Ovary (tissue), 3 donors: ENCODE results near the gene SNAP47.

Experiments
- CTCF ChIP-seq, 3 donors: fragments of 450-650 bp in 2 of 3; fragments of 200-600 bp in 1 of 3; IDR thresholded peaks; one replicate each; pipeline versions ENCODE4 v1.5.1 to v1.8.0; 2016 to 2022; ENCODE audit warnings: antibody characterized with exemption in 3 of 3, mild to moderate bottlenecking in 1 of 3
- POLR2A ChIP-seq: fragments of 450-650 bp; IDR thresholded peaks from one replicate; pipeline ENCODE4 v1.6.1; 2017; ENCODE audit warnings: antibody characterized with exemption, mild to moderate bottlenecking, moderate library complexity
- donor health status: DM: no; HTN: no; CAD: no.

- no peak for TF ChIP-seq POLR2A
- TF ChIP-seq CTCF (IDR thresholded peaks at IDR 0.05) = no peak
Observed at GRCh38 chr1:227781314-227781930, 46.2 kb downstream of the SNAP47 start.
